Measurements from ENCODE around the gene MRPL30. TPM values are rescaled to one million over a fixed set of nuclear protein-coding genes. Genes with fewer than 3 reads are reported as not detected.

MRPL30 gene
- total RNA-seq, 4 donors from 2014 or later: 12.5 to 23.0 (median 17.6) TPM

GRCh38 chr2:99159594-99159993 is 21.4 kb upstream of the MRPL30 start:
- Histone ChIP-seq H3K9me3 (no peaks in the 10 kb centered on the region), H3K27ac (no peak overlapping the region), H3K36me3 (no peaks in the 10 kb centered on the region), H3K4me1 (peaks cover 5 to 10% (median 8%) of the 10 kb centered on the region in 4 donors), H3K27me3 (no peaks in the 10 kb centered on the region), H3K4me3 (no peak overlapping the region)
- in situ Hi-C loops (cut with MboI; ENCODE audit: low pct_ligation_motif_present in 1 of 4, low pct_unique_long_range_greater_than_20kb in 1 of 4, low sequenced_read_pairs in 3 of 4) (no loop called here), intact Hi-C loops (cut with DNase I; ENCODE audit: low total_unique reads) (no loop called here)
- TF ChIP-seq CTCF (IDR thresholded peaks at IDR 0.05): no peak
- DNase-seq: no peak
- 90 to 92% methylated on average over 4 of the region's 4 CpGs for WGBS, 2 donors (ENCODE audit: low coverage in 1 of 2)

- 84 to 85% methylated on average over 5 of the region's 5 CpGs for WGBS, 2 donors (ENCODE audit: low coverage in 1 of 2)
- no peak overlapping the region for H3K27ac ChIP-seq
- intact Hi-C loops (cut with DNase I; ENCODE audit: low total_unique reads) (no loop called here), in situ Hi-C loops (cut with MboI; ENCODE audit: low pct_ligation_motif_present in 1 of 4, low pct_unique_long_range_greater_than_20kb in 1 of 4, low sequenced_read_pairs in 3 of 4) (no loop called here)
- H3K36me3 ChIP-seq: peaks cover 0 to 32% (median 12%) of the 10 kb centered on the region in 4 donors
- TF ChIP-seq POLR2A (IDR thresholded peaks at IDR 0.05) (no peak), POLR2AphosphoS5 (IDR thresholded peaks at IDR 0.05) (no peak), CTCF (IDR thresholded peaks at IDR 0.05) (no peak), EP300 (IDR thresholded peaks at IDR 0.05; ENCODE audit: low read depth) (no peak)
- H3K9me3 ChIP-seq: no peaks in the 10 kb centered on the region
- H3K27me3 ChIP-seq: no peaks in the 10 kb centered on the region
- no peak overlapping the region for H3K4me3 ChIP-seq
- H3K4me1 ChIP-seq: no peaks in the 10 kb centered on the region
- no peak for DNase-seq
These were observed 14.8 kb upstream of the MRPL30 start for GRCh38 chr2:99166218-99166617.

- no peaks in the 10 kb centered on the region for H3K27me3 ChIP-seq
- TF ChIP-seq EP300 (IDR thresholded peaks at IDR 0.05; ENCODE audit: low read depth): no peak
- in situ Hi-C loops (cut with MboI; ENCODE audit: low pct_ligation_motif_present in 1 of 4, low pct_unique_long_range_greater_than_20kb in 1 of 4, low sequenced_read_pairs in 3 of 4): no loop called here
- H3K9me3 ChIP-seq: no peaks in the 10 kb centered on the region
- H3K4me1 ChIP-seq: no peaks in the 10 kb centered on the region
- H3K36me3 ChIP-seq: peaks cover 0 to 39% (median 16%) of the 10 kb centered on the region in 4 donors
- intact Hi-C loops (cut with DNase I; ENCODE audit: low total_unique reads): no loop called here
- no peak overlapping the region for H3K4me3 ChIP-seq
- H3K27ac ChIP-seq: no peak overlapping the region
- no peak for DNase-seq
- 58 to 83% methylated on average over 1 of the region's 1 CpG for WGBS, 2 donors (ENCODE audit: low coverage in 1 of 2)
These were observed 11.4 kb upstream of the MRPL30 start for GRCh38 chr2:99169534-99169933.

GRCh38 chr2:99171377-99172140 is 9.4 kb upstream of the MRPL30 start:
- intact Hi-C loops (cut with DNase I; ENCODE audit: low total_unique reads) (no loop called here), in situ Hi-C loops (cut with MboI; ENCODE audit: low pct_ligation_motif_present in 1 of 4, low pct_unique_long_range_greater_than_20kb in 1 of 4, low sequenced_read_pairs in 3 of 4) (no loop called here)
- H3K9me3 ChIP-seq: no peaks in the 10 kb centered on the region
- H3K4me3 ChIP-seq: no peak overlapping the region
- 92 to 95% methylated on average over 8 of the region's 8 CpGs for WGBS, 2 donors (ENCODE audit: low coverage in 1 of 2)
- peaks cover 0 to 39% (median 16%) of the 10 kb centered on the region in 4 donors for H3K36me3 ChIP-seq
- no peaks in the 10 kb centered on the region for H3K27me3 ChIP-seq
- TF ChIP-seq EP300 (IDR thresholded peaks at IDR 0.05; ENCODE audit: low read depth): no peak
- TF ChIP-seq CTCF (IDR thresholded peaks at IDR 0.05): no peak
- TF ChIP-seq POLR2A (IDR thresholded peaks at IDR 0.05): no peak
- no peak for TF ChIP-seq POLR2AphosphoS5 (IDR thresholded peaks at IDR 0.05)
- no peaks in the 10 kb centered on the region for H3K4me1 ChIP-seq
- DNase-seq: no peak
- no peak overlapping the region for H3K27ac ChIP-seq
